Activated B cell treated with CpG ODN at 0.5 μM for 24 hours (primary cell): Measurements from ENCODE around the gene UACA. TPM values are rescaled to one million over a fixed set of nuclear protein-coding genes. Genes with fewer than 3 reads are reported as not detected.

Experiments used
- ATAC-seq: fragments of 200-7000 bp; cut with Tn5 transposase; one replicate; pipeline ENCODE4 v1.10.0; 2021; ENCODE audit warnings: low read depth, mild to moderate bottlenecking, moderate library complexity
- CTCF ChIA-PET: fragments of 350-600 bp; sonication (Branson Sonifier 250); formaldehyde crosslinking; loops from one replicate; lab custom pipeline; 2021; ENCODE audit warnings: antibody characterized with exemption; lab: Charles Lee
- POLR2A ChIA-PET: fragments of 350-600 bp; sonication (Branson Sonifier 250); formaldehyde crosslinking; loops from one replicate; lab custom pipeline; 2021; ENCODE audit warnings: antibody characterized with exemption; lab: Charles Lee
- DNase-seq: peaks from one replicate; pipeline ENCODE4 v3.0.0; 2022
- H3K27ac Mint-ChIP-seq: one replicate; pipeline ENCODE4 v1.8.0; 2020; ENCODE audit warnings: mixed read lengths
- H3K27me3 Mint-ChIP-seq: one replicate; pipeline ENCODE4 v1.8.0; 2021; ENCODE audit warnings: mixed read lengths
- H3K36me3 Mint-ChIP-seq: one replicate; pipeline ENCODE4 v1.8.0; 2021; ENCODE audit warnings: low read depth, mixed read lengths
- H3K4me1 Mint-ChIP-seq: one replicate; pipeline ENCODE4 v1.8.0; 2021; ENCODE audit warnings: mixed read lengths
- H3K4me3 Mint-ChIP-seq: one replicate; pipeline ENCODE4 v1.8.0; 2020; ENCODE audit warnings: mild to moderate bottlenecking, mixed read lengths
- H3K9me3 Mint-ChIP-seq: one replicate; pipeline ENCODE4 v1.8.0; 2020; ENCODE audit warnings: mixed read lengths
- intact Hi-C: fragments of 100-400 bp; cut with micrococcal nuclease; formaldehyde crosslinking; loops from one replicate; pipeline ENCODE4 v1.15.1; 2024
- total RNA-seq: library from RNA; stranded (reverse); gene quantifications from 2 replicates; pipeline ENCODE4 v1.2.3, GENCODE V29; 2022
- TF ChIP-seq, protein P1 (sequence below): fragments of 200-600 bp; IDR thresholded peaks from one replicate; pipeline ENCODE4 v1.8.0; 2022; ENCODE audit warnings: antibody characterized with exemption, mild to moderate bottlenecking

The UACA gene
- total RNA-seq, 1 donor from 2014 or later = 1.00 TPM

GRCh38 chr15:70758790-70759462, 4.4 kb downstream of the UACA start:
- no peaks in the 10 kb centered on the region for H3K36me3 Mint-ChIP-seq
- CTCF ChIA-PET = no interaction called here

DNA sequence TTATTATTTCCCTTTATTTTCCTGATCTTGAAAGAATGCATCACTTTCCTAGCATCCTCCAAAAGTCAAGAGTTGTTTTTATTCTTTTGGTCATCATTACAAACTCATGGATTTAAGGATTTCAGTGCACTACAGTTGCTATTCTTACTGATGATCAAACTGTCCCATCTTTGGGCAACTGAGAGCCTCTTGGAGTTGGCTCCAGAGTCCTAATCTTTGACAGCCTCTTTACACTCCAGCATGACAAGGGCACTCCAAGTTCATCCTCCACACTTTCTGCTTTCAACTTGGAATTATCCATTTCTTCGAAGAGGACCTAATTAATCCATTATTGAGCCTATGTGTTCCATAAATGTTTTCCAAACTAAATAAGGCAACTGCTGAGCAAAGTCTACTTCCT, 5.7 kb downstream of the UACA start:
- H3K27ac Mint-ChIP-seq = no peak overlapping the region
- H3K27me3 Mint-ChIP-seq = peaks cover 29% of the 10 kb centered on the region
- POLR2A ChIA-PET = no interaction called here
- intact Hi-C loops = no loop called here
- TF ChIP-seq, protein P1, sequence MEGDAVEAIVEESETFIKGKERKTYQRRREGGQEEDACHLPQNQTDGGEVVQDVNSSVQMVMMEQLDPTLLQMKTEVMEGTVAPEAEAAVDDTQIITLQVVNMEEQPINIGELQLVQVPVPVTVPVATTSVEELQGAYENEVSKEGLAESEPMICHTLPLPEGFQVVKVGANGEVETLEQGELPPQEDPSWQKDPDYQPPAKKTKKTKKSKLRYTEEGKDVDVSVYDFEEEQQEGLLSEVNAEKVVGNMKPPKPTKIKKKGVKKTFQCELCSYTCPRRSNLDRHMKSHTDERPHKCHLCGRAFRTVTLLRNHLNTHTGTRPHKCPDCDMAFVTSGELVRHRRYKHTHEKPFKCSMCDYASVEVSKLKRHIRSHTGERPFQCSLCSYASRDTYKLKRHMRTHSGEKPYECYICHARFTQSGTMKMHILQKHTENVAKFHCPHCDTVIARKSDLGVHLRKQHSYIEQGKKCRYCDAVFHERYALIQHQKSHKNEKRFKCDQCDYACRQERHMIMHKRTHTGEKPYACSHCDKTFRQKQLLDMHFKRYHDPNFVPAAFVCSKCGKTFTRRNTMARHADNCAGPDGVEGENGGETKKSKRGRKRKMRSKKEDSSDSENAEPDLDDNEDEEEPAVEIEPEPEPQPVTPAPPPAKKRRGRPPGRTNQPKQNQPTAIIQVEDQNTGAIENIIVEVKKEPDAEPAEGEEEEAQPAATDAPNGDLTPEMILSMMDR = no peak
- no peak for ATAC-seq
- CTCF ChIA-PET = no interaction called here
- H3K36me3 Mint-ChIP-seq = no peaks in the 10 kb centered on the region
- no peaks in the 10 kb centered on the region for H3K9me3 Mint-ChIP-seq
- DNase-seq = no peak
- no peak overlapping the region for H3K4me3 Mint-ChIP-seq
- peaks cover 6% of the 10 kb centered on the region for H3K4me1 Mint-ChIP-seq

More at GRCh38 chr15:70758790-70759462, 4.4 kb downstream of the UACA start:
- POLR2A ChIA-PET = no interaction called here
- ATAC-seq (no peak), DNase-seq (no peak)
- intact Hi-C loops = no loop called here
- H3K9me3 Mint-ChIP-seq = no peaks in the 10 kb centered on the region
- no peak overlapping the region for H3K27ac Mint-ChIP-seq
- no peak overlapping the region for H3K4me3 Mint-ChIP-seq
- peaks cover 25% of the 10 kb centered on the region for H3K27me3 Mint-ChIP-seq
- peaks cover 11% of the 10 kb centered on the region for H3K4me1 Mint-ChIP-seq
- TF ChIP-seq, protein P1 = no peak

GRCh38 chr15:70754862-70755261, 8.5 kb downstream of the UACA start:
- Mint-ChIP-seq H3K4me3 (no peak overlapping the region), H3K9me3 (no peaks in the 10 kb centered on the region), H3K36me3 (no peaks in the 10 kb centered on the region), H3K27ac (no peak overlapping the region), H3K4me1 (peaks cover 12% of the 10 kb centered on the region), H3K27me3 (peaks cover 16% of the 10 kb centered on the region)
- intact Hi-C loops = no loop called here
- CTCF ChIA-PET = no interaction called here
- POLR2A ChIA-PET = no interaction called here
- TF ChIP-seq, protein P1 = no peak
- ATAC-seq (no peak), DNase-seq (no peak)

DNA sequence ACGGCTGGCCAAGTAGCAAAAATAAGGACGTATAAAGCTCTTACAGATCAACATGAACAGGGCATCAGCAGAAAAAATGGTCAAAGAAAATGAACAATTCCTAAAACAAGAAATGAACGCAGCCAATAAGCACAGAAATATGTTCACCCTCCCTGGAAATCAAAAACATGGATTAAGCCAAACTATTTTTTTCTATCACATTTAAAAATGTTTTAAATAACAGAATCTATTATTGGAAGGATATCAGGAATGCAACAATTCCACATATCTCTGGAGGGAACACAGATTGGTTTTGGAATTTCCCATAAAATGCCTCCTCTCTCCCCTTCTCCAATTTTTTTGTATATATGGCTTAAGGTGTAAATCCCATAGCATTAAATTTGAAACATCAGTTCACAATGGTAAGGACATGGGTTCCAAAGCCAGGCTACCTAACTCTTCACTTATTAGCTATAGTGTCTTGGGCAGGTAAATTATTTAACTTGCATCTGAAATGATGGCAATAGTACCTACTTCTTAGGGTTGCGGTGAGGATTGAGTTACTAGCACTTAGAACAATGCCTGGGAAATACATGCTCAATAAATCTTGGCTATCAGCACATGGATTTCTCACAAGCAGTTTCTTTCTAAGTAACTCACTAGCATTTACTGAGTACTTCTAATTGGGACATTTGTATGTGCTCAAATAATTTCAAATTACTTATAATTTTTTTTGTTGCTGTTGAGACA, 10.1 kb downstream of the UACA start:
- Mint-ChIP-seq H3K36me3 (no peaks in the 10 kb centered on the region), H3K27me3 (peaks cover 16% of the 10 kb centered on the region), H3K4me1 (peaks cover 12% of the 10 kb centered on the region), H3K9me3 (no peaks in the 10 kb centered on the region), H3K4me3 (no peak overlapping the region), H3K27ac (no peak overlapping the region)
- intact Hi-C loops = no loop called here
- DNase-seq (no peak), ATAC-seq (no peak)
- TF ChIP-seq, protein P1 = no peak
- CTCF ChIA-PET = no interaction called here
- POLR2A ChIA-PET = no interaction called here

DNA sequence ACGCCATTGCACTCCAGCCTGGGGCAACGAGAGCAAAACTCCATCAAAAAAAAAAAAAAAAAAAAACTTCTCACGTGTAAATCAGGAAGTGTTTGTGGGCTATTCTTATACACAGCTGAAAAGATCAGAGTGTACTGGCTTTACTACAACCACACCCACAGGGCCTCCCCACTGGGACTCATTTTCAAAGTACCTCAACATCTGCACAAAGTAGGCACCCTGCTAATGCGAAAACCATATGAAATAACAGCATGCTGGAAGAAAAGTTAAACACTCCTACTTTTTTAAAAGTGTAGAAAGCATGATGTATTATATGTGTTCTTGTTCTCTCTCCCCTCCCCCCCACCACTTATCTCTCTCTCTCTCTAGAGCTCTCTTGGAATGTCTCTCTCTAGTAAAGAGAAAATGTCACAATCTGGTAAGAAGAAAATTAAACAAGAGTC, 11.1 kb downstream of the UACA start:
- intact Hi-C loops = no loop called here

More for the DNA sequence above, 11.1 kb downstream of the UACA start:
- H3K27me3 Mint-ChIP-seq = peaks cover 7% of the 10 kb centered on the region
- H3K36me3 Mint-ChIP-seq = no peaks in the 10 kb centered on the region
- TF ChIP-seq, protein P1 = no peak
- H3K27ac Mint-ChIP-seq = no peak overlapping the region
- H3K4me1 Mint-ChIP-seq = peaks cover 12% of the 10 kb centered on the region
- ChIA-PET CTCF (no interaction called here), POLR2A (interaction anchor here (0.6 kb wide), 1 partner anchor 1298 kb away, joined by 6 read pairs; no protein-coding TSS in a partner anchor)
- ATAC-seq = no peak
- no peaks in the 10 kb centered on the region for H3K9me3 Mint-ChIP-seq
- no peak for DNase-seq
- no peak overlapping the region for H3K4me3 Mint-ChIP-seq
